GM23248 (cell line): ENCODE measurements around the gene RPL39L.

Experiments used
- EZH2 ChIP-seq: fragments of 200-600 bp; sonication (generic); IDR thresholded peaks from 2 replicates; pipeline ENCODE4 v1.6.1; 2018; ENCODE audit warnings: antibody characterized with exemption, mild to moderate bottlenecking; ENCODE audit not compliant: insufficient read depth, poor library complexity, severe bottlenecking
- EZH2phosphoT487 ChIP-seq: fragments of 200-600 bp; sonication (generic); IDR thresholded peaks from 2 replicates; pipeline ENCODE4 v1.6.1; 2018; ENCODE audit warnings: antibody characterized with exemption, moderate library complexity, mild to moderate bottlenecking, low read depth; ENCODE audit not compliant: insufficient read depth

DNA sequence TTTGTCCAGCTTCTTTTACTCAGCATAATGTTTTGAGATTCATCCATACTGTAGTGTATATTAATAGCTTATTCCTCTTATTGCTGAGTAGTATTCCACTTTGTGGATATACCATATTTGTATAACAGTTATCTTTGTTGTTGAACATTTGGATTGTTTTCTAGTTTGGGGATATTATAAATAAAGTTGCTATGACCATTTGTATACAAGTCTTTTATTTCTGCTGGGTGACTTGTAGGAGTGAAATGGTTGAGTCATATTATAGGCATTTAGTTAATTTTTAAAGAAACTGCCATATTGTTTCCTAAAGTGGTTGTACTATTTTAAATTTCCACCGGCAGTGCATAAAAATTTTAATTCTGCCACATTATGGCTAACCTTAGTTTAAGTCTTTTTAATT, 53.4 kb downstream of the RPL39L start:
- no peak for TF ChIP-seq EZH2phosphoT487
- TF ChIP-seq EZH2 = no peak
